ENCODE results near the gene VAPA.
A peak's percentile ranks its signal among the peaks of the same experiment; 100 is the strongest.

Gene VAPA

DNA sequence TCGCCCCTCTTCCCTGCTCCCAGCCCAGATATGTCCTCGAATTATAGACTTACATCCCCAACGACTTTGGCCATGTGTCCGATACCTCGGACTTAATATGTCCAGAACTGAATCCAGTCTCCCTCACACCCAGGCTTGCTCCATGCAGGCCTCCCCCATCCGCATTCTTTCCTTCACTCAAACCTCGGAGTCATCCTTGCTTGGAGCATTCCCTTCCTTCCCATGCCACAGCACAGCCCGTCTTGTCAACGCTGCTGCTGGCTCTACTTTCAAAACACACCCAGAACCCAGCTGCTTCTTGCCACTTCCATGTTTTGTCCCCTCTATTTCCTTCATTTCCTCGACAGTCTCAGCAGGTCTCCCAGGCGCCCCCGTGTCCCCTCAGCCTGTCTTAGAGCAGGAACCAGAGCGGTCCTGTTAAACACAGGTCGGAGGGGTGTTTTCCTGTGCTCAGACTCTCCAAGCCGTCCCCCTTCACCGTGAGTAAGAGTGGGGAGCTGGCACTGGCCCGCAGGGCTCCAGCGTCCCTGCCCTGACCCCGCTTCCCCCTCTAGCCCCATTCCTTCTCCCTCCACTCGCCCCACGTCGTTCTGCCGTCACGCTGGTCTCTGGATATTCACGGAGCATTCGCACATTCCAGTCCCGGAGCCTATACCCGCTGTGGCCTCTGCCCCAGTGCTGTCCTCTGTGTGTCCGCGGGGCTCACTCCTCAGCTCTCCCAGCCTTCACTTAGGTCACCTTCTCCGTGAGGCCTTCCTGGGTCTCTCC is 54.4 kb downstream of the VAPA start:
- Histone ChIP-seq H3K36me3 (replicated peaks; ENCODE audit: low read depth, low read length) (no peaks in the 10 kb centered on the region), H2AFZ (ENCODE audit: low read depth, low read length) (no peak overlapping the region), H3K9ac (ENCODE audit: low read length) (no peak overlapping the region), H3K9me3 (ENCODE audit: insufficient read depth, low read length) (no peaks in the 10 kb centered on the region), H3K27me3 (ENCODE audit: low read depth, low read length) (no peaks in the 10 kb centered on the region), H3K4me1 (ENCODE audit: low read length) (no peaks in the 10 kb centered on the region), H3K4me2 (ENCODE audit: low read length) (no peak overlapping the region), H3K4me3 (ENCODE audit: low read length) (no peak overlapping the region), H4K20me1 (ENCODE audit: insufficient read depth, low read length) (no peaks in the 10 kb centered on the region), H3K27ac (ENCODE audit: low read length) (no peak overlapping the region), H3K79me2 (ENCODE audit: low read length) (no peaks in the 10 kb centered on the region)
- TF ChIP-seq, protein P1, sequence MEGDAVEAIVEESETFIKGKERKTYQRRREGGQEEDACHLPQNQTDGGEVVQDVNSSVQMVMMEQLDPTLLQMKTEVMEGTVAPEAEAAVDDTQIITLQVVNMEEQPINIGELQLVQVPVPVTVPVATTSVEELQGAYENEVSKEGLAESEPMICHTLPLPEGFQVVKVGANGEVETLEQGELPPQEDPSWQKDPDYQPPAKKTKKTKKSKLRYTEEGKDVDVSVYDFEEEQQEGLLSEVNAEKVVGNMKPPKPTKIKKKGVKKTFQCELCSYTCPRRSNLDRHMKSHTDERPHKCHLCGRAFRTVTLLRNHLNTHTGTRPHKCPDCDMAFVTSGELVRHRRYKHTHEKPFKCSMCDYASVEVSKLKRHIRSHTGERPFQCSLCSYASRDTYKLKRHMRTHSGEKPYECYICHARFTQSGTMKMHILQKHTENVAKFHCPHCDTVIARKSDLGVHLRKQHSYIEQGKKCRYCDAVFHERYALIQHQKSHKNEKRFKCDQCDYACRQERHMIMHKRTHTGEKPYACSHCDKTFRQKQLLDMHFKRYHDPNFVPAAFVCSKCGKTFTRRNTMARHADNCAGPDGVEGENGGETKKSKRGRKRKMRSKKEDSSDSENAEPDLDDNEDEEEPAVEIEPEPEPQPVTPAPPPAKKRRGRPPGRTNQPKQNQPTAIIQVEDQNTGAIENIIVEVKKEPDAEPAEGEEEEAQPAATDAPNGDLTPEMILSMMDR (IDR thresholded peaks at IDR 0.05; ENCODE audit: low read depth, low read length), result no peak

DNA sequence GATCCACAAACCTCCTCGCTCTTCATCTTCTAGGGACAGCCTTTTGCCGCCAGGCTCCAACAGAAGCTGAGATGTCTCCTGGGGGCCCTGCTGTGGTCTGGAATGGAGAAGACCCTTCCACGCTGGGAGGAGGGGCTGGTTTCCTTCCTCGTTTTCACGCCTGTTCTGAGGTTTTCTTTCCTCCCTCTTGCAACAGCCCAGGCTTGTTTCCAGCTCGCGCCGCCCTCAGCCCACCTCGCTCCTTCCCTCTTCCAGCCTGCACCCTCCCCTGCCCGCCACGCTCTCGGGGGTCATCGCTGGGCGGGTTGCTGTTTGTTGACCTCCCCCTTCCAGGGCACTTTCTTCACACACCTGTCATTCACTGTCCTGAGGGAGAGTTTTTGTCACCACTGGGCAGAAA is 55.4 kb downstream of the VAPA start:
- no peak overlapping the region for H3K4me3 ChIP-seq (ENCODE audit: low read length)
- H3K27me3 ChIP-seq (ENCODE audit: low read depth, low read length), result no peaks in the 10 kb centered on the region
- H3K9me3 ChIP-seq (ENCODE audit: insufficient read depth, low read length), result no peaks in the 10 kb centered on the region
- H3K9ac ChIP-seq (ENCODE audit: low read length), result no peak overlapping the region
- TF ChIP-seq EZH2phosphoT487 (IDR thresholded peaks at IDR 0.05; ENCODE audit: low read depth), result no peak
- TF ChIP-seq, protein P1 (IDR thresholded peaks at IDR 0.05; ENCODE audit: low read depth, low read length), result no peak
- H3K79me2 ChIP-seq (ENCODE audit: low read length), result no peaks in the 10 kb centered on the region
- no peak overlapping the region for H3K4me2 ChIP-seq (ENCODE audit: low read length)
- H3K27ac ChIP-seq (ENCODE audit: low read length), result no peak overlapping the region
- H3K36me3 ChIP-seq (replicated peaks; ENCODE audit: low read depth, low read length), result no peaks in the 10 kb centered on the region
- H4K20me1 ChIP-seq (ENCODE audit: insufficient read depth, low read length), result no peaks in the 10 kb centered on the region
- no peaks in the 10 kb centered on the region for H3K4me1 ChIP-seq (ENCODE audit: low read length)
- no peak overlapping the region for H2AFZ ChIP-seq (ENCODE audit: low read depth, low read length)

DNA sequence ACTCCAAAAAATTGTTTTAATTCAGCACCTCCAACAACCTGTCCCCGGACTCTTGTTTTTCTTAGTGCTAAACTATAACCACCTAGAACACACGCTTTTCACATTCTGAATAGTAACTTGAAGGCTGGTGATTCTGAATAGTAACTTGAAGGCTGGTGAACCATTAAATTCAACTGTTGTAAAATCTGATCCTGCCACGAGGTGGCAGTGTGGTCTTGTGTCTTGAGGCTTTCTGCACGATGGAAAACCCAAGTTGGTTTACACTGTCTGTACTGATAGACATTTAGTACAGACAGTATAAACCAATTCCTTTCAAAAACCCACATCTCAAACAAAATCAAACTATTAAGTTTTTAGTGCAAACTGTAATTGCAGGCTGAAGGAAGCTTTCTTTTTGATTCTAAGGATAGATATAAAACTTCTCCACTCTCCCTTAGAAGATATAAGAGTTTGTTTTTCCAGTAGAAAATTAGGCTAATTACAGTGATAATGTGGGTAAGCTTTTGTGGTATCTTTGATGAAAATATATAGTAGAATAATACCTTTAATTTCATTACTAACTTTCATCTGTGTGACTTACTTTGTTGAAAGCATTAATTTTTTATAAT is 57.6 kb downstream of the VAPA start:
- no peaks in the 10 kb centered on the region for H4K20me1 ChIP-seq (ENCODE audit: insufficient read depth, low read length)
- H3K27ac ChIP-seq (ENCODE audit: low read length), result no peak overlapping the region
- no peak overlapping the region for H3K9ac ChIP-seq (ENCODE audit: low read length)
- H3K27me3 ChIP-seq (ENCODE audit: low read depth, low read length), result no peaks in the 10 kb centered on the region
- TF ChIP-seq, protein P1 (IDR thresholded peaks at IDR 0.05; ENCODE audit: low read depth, low read length), result peak; percentile 86
- TF ChIP-seq EZH2phosphoT487 (IDR thresholded peaks at IDR 0.05; ENCODE audit: low read depth), result no peak
- no peak overlapping the region for H2AFZ ChIP-seq (ENCODE audit: low read depth, low read length)
- H3K36me3 ChIP-seq (replicated peaks; ENCODE audit: low read depth, low read length), result no peaks in the 10 kb centered on the region
- no peaks in the 10 kb centered on the region for H3K4me1 ChIP-seq (ENCODE audit: low read length)
- H3K9me3 ChIP-seq (ENCODE audit: insufficient read depth, low read length), result peaks cover 3% of the 10 kb centered on the region; the same call in 1 of the 2 replicates
- H3K4me3 ChIP-seq (ENCODE audit: low read length), result no peak overlapping the region
- no peaks in the 10 kb centered on the region for H3K79me2 ChIP-seq (ENCODE audit: low read length)
- no peak overlapping the region for H3K4me2 ChIP-seq (ENCODE audit: low read length)

DNA sequence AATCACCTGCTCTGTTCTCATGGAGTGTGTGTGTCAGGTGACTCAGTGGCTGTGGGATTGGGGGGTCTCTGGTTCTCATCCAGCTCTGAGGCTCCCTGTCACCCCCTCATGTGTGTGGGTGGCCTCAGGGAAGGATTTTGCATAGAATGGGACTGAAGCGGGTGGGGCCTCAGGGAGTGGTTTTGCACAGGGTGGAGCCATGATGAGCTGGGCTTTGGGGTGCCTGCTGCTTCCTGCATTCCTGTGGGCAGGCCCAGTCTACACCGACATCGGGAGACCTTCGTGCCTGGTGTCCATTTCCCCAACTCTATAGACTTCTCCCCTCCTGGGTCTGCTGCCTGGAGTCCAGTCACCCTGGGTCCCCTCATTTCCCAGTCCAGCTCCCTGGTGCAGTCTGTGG is 59.7 kb downstream of the VAPA start:
- Histone ChIP-seq H3K27me3 (ENCODE audit: low read depth, low read length) (no peaks in the 10 kb centered on the region), H3K4me3 (ENCODE audit: low read length) (no peak overlapping the region), H3K9ac (ENCODE audit: low read length) (no peak overlapping the region), H2AFZ (ENCODE audit: low read depth, low read length) (no peak overlapping the region), H3K4me2 (ENCODE audit: low read length) (no peak overlapping the region), H3K27ac (ENCODE audit: low read length) (no peak overlapping the region), H3K9me3 (ENCODE audit: insufficient read depth, low read length) (peaks cover 3% of the 10 kb centered on the region; the same call in 1 of the 2 replicates), H4K20me1 (ENCODE audit: insufficient read depth, low read length) (no peaks in the 10 kb centered on the region), H3K79me2 (ENCODE audit: low read length) (no peaks in the 10 kb centered on the region), H3K36me3 (replicated peaks; ENCODE audit: low read depth, low read length) (no peaks in the 10 kb centered on the region), H3K4me1 (ENCODE audit: low read length) (no peaks in the 10 kb centered on the region)
- no peak for TF ChIP-seq EZH2phosphoT487 (IDR thresholded peaks at IDR 0.05; ENCODE audit: low read depth)
- TF ChIP-seq, protein P1 (IDR thresholded peaks at IDR 0.05; ENCODE audit: low read depth, low read length), result no peak
